ENCODE results near the gene PEX3. TPM values are rescaled to one million over a fixed set of nuclear protein-coding genes. Genes with fewer than 3 reads are reported as not detected.

The PEX3 gene
- total and polyA plus RNA-seq, 2 donors (not counting 1 experiment from before 2014, with no cell fraction given) = 9.3 to 23.2 TPM

- H3K4me1 Mint-ChIP-seq = peaks cover 9% of the 10 kb centered on the region
- Histone ChIP-seq H3K4me2 (replicated peaks; ENCODE audit: low read depth, low read length, poor library complexity, severe bottlenecking) (no peak overlapping the region), H3K79me2 (ENCODE audit: control insufficient read depth, insufficient read depth, low read length) (no peaks in the 10 kb centered on the region), H3K4me1 (ENCODE audit: control insufficient read depth in 2 of 2, insufficient read depth in 2 of 2, low read length in 2 of 2) (peaks cover 0 to 6% of the 10 kb centered on the region in 2 donors), H4K20me1 (ENCODE audit: control insufficient read depth, insufficient read depth, low read length, poor library complexity, severe bottlenecking) (no peaks in the 10 kb centered on the region), H2AFZ (ENCODE audit: insufficient read depth, low read depth, low read length, poor library complexity, severe bottlenecking) (no peak overlapping the region), H3K9me3 (ENCODE audit: control extremely low read depth in 1 of 3, control insufficient read depth in 2 of 3, insufficient read depth in 1 of 3, low read length in 2 of 3) (peaks cover 0 to 3% (median 0%) of the 10 kb centered on the region in 3 donors), H3K27ac (ENCODE audit: low read length in 2 of 2) (no peak overlapping the region), H3K36me3 (replicated peaks in 1 of 2; ENCODE audit: control extremely low read depth in 1 of 2, control insufficient read depth in 1 of 2, extremely low read depth in 1 of 2, insufficient read depth in 2 of 2, low read length in 1 of 2) (no peaks in the 10 kb centered on the region), H3K9ac (ENCODE audit: low read length) (no peak overlapping the region), H3K27me3 (replicated peaks in 1 of 4; ENCODE audit: control extremely low read depth in 1 of 4, control insufficient read depth in 3 of 4, insufficient read depth in 4 of 4, low read length in 3 of 4) (no peaks in the 10 kb centered on the region), H3K4me3 (ENCODE audit: control extremely low read depth in 1 of 5, extremely low read depth in 1 of 5, insufficient read depth in 1 of 5, low read depth in 2 of 5, low read length in 4 of 5) (no peak overlapping the region)
- peaks cover 5% of the 10 kb centered on the region for H3K27me3 Mint-ChIP-seq
- TF ChIP-seq CTCF (IDR thresholded peaks at IDR 0.05) (no peak), EZH2 (IDR thresholded peaks at IDR 0.05; ENCODE audit: borderline replicate concordance, insufficient read depth, low read depth, low read length, poor library complexity, severe bottlenecking) (no peak)
- H3K27ac Mint-ChIP-seq = no peak overlapping the region
- H3K4me3 Mint-ChIP-seq = no peak overlapping the region
- intact Hi-C loops (cut with micrococcal nuclease) = no loop called here
- WGBS (ENCODE audit: insufficient coverage) = 83% methylated on average over 2 of the region's 3 CpGs
- ChIA-PET CTCF (no interaction called here), POLR2A (no interaction called here)
- no peak for DNase-seq
- ATAC-seq (ENCODE audit: low read depth) = no peak
- no peaks in the 10 kb centered on the region for H3K9me3 Mint-ChIP-seq (ENCODE audit: insufficient read depth)
Observed at GRCh38 chr6:143406673-143407072, 43.9 kb upstream of the PEX3 start.

GRCh38 chr6:143408151-143408786 is 42.3 kb upstream of the PEX3 start:
- intact Hi-C loops (cut with micrococcal nuclease) = no loop called here
- no peak overlapping the region for H3K4me3 ChIP-seq (ENCODE audit: control extremely low read depth in 1 of 5, extremely low read depth in 1 of 5, insufficient read depth in 1 of 5, low read depth in 2 of 5, low read length in 4 of 5)
- no peaks in the 10 kb centered on the region for H3K79me2 ChIP-seq (ENCODE audit: control insufficient read depth, insufficient read depth, low read length)
- no peak overlapping the region for H3K27ac Mint-ChIP-seq
- DNase-seq (no peak), ATAC-seq (ENCODE audit: low read depth) (no peak)
- no peak overlapping the region for H2AFZ ChIP-seq (ENCODE audit: insufficient read depth, low read depth, low read length, poor library complexity, severe bottlenecking)
- no peak overlapping the region for H3K4me2 ChIP-seq (replicated peaks; ENCODE audit: low read depth, low read length, poor library complexity, severe bottlenecking)
- peaks cover 5% of the 10 kb centered on the region for H3K27me3 Mint-ChIP-seq
- H3K9ac ChIP-seq (ENCODE audit: low read length) = no peak overlapping the region
- no peaks in the 10 kb centered on the region for H3K27me3 ChIP-seq (replicated peaks in 1 of 4; ENCODE audit: control extremely low read depth in 1 of 4, control insufficient read depth in 3 of 4, insufficient read depth in 4 of 4, low read length in 3 of 4)
- peaks cover 0 to 6% of the 10 kb centered on the region in 2 donors for H3K4me1 ChIP-seq (ENCODE audit: control insufficient read depth in 2 of 2, insufficient read depth in 2 of 2, low read length in 2 of 2)
- peaks cover 0 to 3% (median 0%) of the 10 kb centered on the region in 3 donors for H3K9me3 ChIP-seq (ENCODE audit: control extremely low read depth in 1 of 3, control insufficient read depth in 2 of 3, insufficient read depth in 1 of 3, low read length in 2 of 3)
- ChIA-PET POLR2A (no interaction called here), CTCF (no interaction called here)
- H3K36me3 ChIP-seq (replicated peaks in 1 of 2; ENCODE audit: control extremely low read depth in 1 of 2, control insufficient read depth in 1 of 2, extremely low read depth in 1 of 2, insufficient read depth in 2 of 2, low read length in 1 of 2) = no peaks in the 10 kb centered on the region
- H3K4me3 Mint-ChIP-seq = no peak overlapping the region
- peaks cover 9% of the 10 kb centered on the region for H3K4me1 Mint-ChIP-seq
- H4K20me1 ChIP-seq (ENCODE audit: control insufficient read depth, insufficient read depth, low read length, poor library complexity, severe bottlenecking) = no peaks in the 10 kb centered on the region
- H3K9me3 Mint-ChIP-seq (ENCODE audit: insufficient read depth) = no peaks in the 10 kb centered on the region
- no peak overlapping the region for H3K27ac ChIP-seq (ENCODE audit: low read length in 2 of 2)
- TF ChIP-seq CTCF (IDR thresholded peaks at IDR 0.05) (no peak), EZH2 (IDR thresholded peaks at IDR 0.05; ENCODE audit: borderline replicate concordance, insufficient read depth, low read depth, low read length, poor library complexity, severe bottlenecking) (no peak)
